ENCODE data around the gene MT2A.

GRCh38 chr16:56651586-56651985 is 43.2 kb downstream of the MT2A start, which contains the start of gene MT1B:
- TF ChIP-seq CTCF (conservative IDR thresholded peaks at IDR 0.05 in 1 of 2, IDR thresholded peaks at IDR 0.05 in 1 of 2; ENCODE audit: extremely low read depth in 1 of 2, insufficient read depth in 1 of 2, low read depth in 1 of 2, low read length in 2 of 2) (no peak), EZH2 (IDR thresholded peaks at IDR 0.05; ENCODE audit: borderline replicate concordance, low read length) (no peak)
